Bronchial epithelial cell (primary cell): ENCODE data around the gene MITF. TPM values are rescaled to one million over a fixed set of nuclear protein-coding genes. Genes with fewer than 3 reads are reported as not detected.

ENCODE experiments used
- DNase-seq: peaks from one replicate; pipeline ENCODE4 v3.0.0-alpha.2; 2010; ENCODE audit warnings: low read depth
- FAIRE-seq: peaks from 2 replicates; lab custom pipeline; 2011; peaks lifted over from hg19 to GRCh38; lab: Jason Lieb, UNC
- H3K27me3 ChIP-seq: 2 replicates; pipeline ENCODE4 v1.5.1; 2011; ENCODE audit warnings: low read length; ENCODE audit not compliant: control insufficient read depth, insufficient read depth
- H3K36me3 ChIP-seq: 2 replicates; pipeline ENCODE4 v1.5.1; 2011; ENCODE audit warnings: low read length; ENCODE audit not compliant: control insufficient read depth, insufficient read depth
- H3K4me3 ChIP-seq: 2 replicates; pipeline ENCODE4 v1.5.1; 2011; ENCODE audit warnings: mild to moderate bottlenecking, low read depth, low read length, control low read depth
- CTCF ChIP-seq: IDR thresholded peaks from 2 replicates; pipeline ENCODE4 v1.5.1; 2011; ENCODE audit warnings: mild to moderate bottlenecking, moderate library complexity, low read length, control low read depth, inconsistent platforms; ENCODE audit not compliant: insufficient read depth, severe bottlenecking
- total RNA-seq: library from RNA; depleted of rRNA; stranded (reverse); fragments of >200 nt; gene quantifications from 2 replicates; pipeline ENCODE4 v1.2.1, GENCODE V29; 2014

MITF gene
- total RNA-seq, 1 donor from 2014 or later: 1.6 TPM

- Histone ChIP-seq H3K27me3 (no peaks in the 10 kb centered on the region), H3K4me3 (no peak overlapping the region), H3K36me3 (no peaks in the 10 kb centered on the region)
- FAIRE-seq (no peak), DNase-seq (no peak)
- no peak for TF ChIP-seq CTCF
Observed at GRCh38 chr3:69696367-69696766, 42.9 kb upstream of the MITF start.

GRCh38 chr3:69697381-69697780 lies 41.9 kb upstream of the MITF start:
- no peaks in the 10 kb centered on the region for H3K36me3 ChIP-seq
- TF ChIP-seq CTCF: no peak
- DNase-seq (no peak), FAIRE-seq (no peak)
- no peaks in the 10 kb centered on the region for H3K27me3 ChIP-seq
- no peak overlapping the region for H3K4me3 ChIP-seq

GRCh38 chr3:69698728-69699127 lies 40.5 kb upstream of the MITF start:
- no peak for FAIRE-seq
- Histone ChIP-seq H3K27me3 (no peaks in the 10 kb centered on the region), H3K36me3 (no peaks in the 10 kb centered on the region), H3K4me3 (no peak overlapping the region)
- TF ChIP-seq CTCF: no peak
- DNase-seq: no peak

- Histone ChIP-seq H3K4me3 (no peak overlapping the region), H3K27me3 (no peaks in the 10 kb centered on the region), H3K36me3 (no peaks in the 10 kb centered on the region)
- no peak for TF ChIP-seq CTCF
- DNase-seq (peak; percentile 36), FAIRE-seq (no peak)
Observed at GRCh38 chr3:69699183-69699582, 40.1 kb upstream of the MITF start.

- Histone ChIP-seq H3K36me3 (no peaks in the 10 kb centered on the region), H3K4me3 (no peak overlapping the region), H3K27me3 (no peaks in the 10 kb centered on the region)
- DNase-seq: no peak
- TF ChIP-seq CTCF: no peak
- FAIRE-seq: no peak
Observed at GRCh38 chr3:69700949-69701348, 38.3 kb upstream of the MITF start.
